ENCODE results near the gene SLC2A13. TPM values are rescaled to one million over a fixed set of nuclear protein-coding genes. Genes with fewer than 3 reads are reported as not detected.
"Not testable (repeated sequence)": the region's sequence is repeated elsewhere in the genome, so short reads cannot be mapped to it uniquely, and the experiment has no call there.

The SLC2A13 gene
- total RNA-seq, 1 donor from 2014 or later: 2.2 TPM

- no peak for ATAC-seq
Measured at GRCh38 chr12:39860695-39861094, 245.2 kb downstream of the SLC2A13 start.

- ATAC-seq: no peak
Measured at GRCh38 chr12:39853003-39853402, 252.9 kb downstream of the SLC2A13 start.

GRCh38 chr12:39852346-39852745 is 253.5 kb downstream of the SLC2A13 start:
- ATAC-seq: no peak

GRCh38 chr12:39848218-39848617 is 257.7 kb downstream of the SLC2A13 start:
- ATAC-seq: not testable (repeated sequence)

GRCh38 chr12:39846971-39847650 is 258.8 kb downstream of the SLC2A13 start:
- ATAC-seq: no peak

DNA sequence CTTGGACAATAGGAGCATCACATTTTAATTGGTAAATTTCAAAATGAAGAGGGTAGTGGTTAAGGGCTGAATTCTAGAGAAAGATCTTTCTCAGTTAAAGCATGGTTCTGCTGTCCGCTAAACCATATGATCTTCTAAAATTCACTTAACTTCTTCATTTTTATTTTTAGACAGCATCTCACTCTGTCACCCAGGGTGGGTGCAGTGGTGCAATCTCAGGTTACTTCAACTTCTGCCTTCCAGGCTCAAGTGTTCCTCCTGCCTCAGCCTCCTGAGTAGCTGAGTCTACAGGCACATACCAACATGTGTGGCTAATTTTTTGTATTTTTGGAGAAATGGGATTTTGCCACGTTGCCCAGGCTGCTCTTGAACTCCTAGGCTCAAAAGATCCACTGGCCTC is 259.6 kb downstream of the SLC2A13 start:
- ATAC-seq: no peak

GRCh38 chr12:39840422-39840821 is 265.5 kb downstream of the SLC2A13 start:
- ATAC-seq: no peak

GRCh38 chr12:39839072-39839471 is 266.8 kb downstream of the SLC2A13 start:
- ATAC-seq: no peak

DNA sequence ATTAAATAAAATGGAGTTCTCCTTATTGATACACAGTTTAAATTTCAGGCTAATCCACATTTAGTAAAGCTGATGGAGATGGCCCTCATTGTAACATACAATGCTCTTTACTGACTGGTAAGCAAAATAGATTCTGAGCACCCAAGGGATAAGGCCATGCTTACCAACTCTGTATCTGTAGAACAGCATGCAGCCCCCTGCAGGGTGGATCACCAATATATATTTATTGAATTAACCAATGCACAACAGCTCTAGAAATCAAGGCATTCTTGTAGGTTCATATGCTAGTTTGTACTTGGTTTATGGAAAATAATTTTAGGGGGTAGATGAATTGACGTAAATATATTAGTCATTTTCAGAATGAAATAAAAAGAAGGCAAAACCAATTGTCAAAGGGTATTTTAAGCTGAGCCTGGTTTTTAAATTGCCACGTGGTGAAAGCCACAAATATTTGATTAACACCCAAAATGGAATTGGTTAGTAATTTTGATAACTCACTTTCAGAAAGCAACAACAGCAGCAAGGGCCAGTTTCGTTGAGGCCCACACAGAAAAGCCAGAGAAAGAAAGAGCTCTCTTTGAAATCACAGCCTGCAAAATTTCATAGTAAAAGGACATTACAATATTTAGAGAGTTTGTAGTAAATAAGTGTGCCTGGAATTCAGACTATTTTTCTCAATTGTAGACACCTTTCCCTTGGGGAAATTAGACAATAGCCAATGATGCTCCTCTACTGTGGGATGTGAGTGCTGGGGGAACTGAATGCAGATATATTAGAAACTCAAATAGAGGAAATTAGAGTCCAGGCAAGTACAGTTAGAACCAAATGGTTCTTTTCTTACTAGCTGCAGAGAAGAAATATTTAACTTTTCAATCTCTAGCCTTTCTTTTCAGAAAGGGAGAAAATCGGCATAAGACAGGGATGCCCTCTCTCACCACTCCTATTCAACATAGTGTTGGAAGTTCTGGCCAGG is 270.1 kb downstream of the SLC2A13 start:
- ATAC-seq: no peak

GRCh38 chr12:39831587-39832315 is 274.1 kb downstream of the SLC2A13 start:
- no peak for ATAC-seq

- ATAC-seq: no peak
Measured at GRCh38 chr12:39830852-39831520, 274.9 kb downstream of the SLC2A13 start.

DNA sequence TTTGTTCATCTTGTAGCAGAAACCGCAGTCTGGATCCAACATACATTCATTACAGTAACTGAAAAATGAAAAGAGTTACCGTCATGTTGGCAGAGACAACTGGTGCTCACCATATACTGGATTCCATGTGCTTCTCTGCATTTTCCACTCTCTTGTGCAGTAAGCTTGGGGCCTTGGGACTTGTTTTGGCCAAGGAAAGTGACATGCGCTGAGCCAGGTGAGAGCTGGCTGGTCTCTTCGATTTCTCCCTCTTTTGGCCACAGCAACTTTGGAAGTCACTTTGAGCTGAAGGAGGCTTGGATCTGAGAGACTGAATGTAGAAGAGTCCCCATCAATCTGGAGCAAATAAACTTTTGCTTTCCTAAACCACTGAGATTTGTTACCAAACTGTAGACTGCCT is 275.7 kb downstream of the SLC2A13 start:
- no peak for ATAC-seq

DNA sequence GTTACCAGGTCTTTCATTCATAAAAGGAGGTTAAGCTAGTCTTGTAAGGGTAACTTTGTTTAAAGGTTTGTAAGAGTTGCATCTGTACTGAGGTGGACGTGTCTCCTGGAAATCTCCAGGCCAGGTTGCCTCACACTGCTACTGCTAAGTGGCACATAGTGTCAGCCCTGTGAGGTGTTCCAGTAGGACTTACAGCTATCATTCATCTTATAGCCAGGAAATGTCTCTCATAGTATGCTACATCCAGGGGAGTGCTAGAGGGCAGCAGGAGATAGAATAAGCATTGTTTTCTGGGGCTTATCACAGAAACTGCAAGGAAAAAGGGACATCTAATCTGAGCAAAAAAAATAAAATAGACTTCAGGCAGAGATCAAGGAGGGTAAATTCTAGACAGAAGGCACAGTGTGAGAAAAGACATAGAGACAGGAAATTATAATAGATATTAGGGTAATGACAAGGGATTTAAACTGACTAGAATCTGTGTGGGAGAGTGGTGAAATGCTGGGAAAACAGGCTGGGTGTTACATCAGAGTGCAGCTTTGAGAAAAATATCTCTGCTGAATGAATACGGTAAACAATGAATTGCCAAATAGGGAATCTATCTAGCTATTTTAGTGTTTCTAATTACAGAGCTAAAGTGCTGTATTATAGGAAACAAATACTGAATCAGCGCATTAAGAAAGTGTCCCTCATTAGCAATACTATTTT is 281.2 kb downstream of the SLC2A13 start:
- no peak for ATAC-seq

DNA sequence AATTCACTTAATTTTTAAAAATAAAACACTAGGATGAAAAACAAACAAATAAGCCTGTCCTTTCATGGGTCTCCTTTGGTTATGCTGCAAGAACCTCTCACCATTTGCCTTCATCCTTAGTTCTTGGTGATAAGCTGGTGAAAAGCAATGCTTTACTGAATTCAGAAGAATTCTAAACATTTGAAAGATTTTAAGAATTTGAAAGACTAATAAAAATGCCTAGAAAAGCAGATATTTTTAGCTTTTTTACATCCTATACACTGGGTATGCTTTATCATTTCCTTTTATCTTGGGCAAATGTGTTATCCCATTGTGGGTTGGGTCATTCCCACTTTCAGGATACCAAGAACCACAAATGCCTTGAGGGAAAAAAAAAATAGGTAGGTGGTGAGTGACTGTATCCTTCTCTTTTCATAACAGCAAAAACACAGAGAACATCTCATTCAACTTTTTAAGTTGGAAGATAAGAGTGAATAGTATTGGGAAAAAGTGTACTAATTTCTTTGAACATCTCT is 289.2 kb downstream of the SLC2A13 start:
- no peak for ATAC-seq

DNA sequence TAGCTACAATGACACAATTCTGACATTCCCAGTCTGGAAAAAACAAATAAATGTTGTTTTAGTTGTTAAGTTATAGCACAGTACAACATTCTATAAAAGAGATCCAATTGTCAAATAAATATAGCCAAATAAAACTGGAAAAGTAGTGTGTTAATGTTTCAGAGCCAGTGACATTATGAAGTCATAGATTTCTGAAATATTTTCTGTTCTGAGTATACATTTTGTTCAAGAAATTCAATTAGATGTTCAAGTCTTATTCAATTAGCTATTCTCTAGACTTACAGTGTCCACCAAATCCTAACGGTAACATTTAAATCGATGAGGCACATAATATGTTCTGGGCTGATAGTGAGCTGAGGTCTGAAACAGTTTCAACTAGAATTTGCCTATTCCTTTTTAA is 290.1 kb downstream of the SLC2A13 start:
- ATAC-seq: no peak

DNA sequence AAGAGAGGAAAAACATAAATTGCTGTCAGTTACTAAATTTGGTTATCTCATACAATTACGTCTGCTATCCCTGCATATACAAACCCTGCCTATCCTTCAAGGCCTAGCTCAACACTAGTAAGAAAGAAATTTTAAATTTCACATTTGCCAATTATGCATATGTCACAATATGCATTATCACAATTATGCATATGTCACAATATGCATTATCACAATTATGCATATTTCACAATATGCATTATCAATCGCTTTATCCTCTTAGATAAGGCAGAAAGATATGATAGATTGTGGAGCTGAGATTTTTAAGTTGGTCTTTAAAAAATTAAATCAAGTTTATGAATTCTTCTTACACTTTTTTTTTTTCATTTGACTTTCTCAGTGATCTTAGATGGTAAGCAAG is 291.3 kb downstream of the SLC2A13 start:
- no peak for ATAC-seq

DNA sequence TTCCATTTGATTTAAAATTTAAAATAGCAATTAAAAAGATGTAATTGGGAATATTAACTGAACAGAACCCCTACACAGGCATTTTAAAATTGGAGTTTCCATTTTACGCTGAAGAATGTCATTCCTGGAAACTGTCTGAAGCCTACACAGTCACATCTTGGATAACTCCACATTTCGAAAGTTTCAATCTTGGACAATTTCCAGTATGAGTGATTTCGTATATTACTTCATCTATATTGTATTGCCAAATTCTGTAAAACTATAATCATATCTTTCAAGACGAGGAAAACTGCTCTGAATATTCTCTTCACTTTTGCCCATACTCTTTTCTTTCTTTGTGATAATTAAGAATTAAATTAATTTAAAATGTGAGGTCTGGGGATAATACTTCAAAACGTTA is 292.1 kb downstream of the SLC2A13 start:
- ATAC-seq: no peak

DNA sequence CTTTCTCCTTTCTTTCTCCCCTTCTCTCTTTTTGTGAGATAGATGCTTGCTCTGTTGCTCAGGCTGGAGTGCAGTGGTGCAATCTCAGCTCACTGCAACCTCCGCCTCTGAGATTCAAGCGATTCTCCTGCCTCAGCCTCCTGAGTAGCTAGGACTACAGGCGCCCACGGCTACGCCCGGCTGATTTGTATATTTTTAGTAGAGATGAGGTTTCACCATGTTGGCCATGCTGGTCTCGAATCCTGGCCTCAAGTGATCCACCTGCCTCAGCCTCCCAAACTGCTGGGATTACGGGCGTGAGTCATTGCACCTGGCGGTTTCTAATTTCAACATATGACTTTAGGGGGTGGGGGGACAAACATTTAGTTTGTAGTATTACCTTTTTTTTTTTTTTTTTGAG is 293.4 kb downstream of the SLC2A13 start:
- ATAC-seq: not testable (repeated sequence)

DNA sequence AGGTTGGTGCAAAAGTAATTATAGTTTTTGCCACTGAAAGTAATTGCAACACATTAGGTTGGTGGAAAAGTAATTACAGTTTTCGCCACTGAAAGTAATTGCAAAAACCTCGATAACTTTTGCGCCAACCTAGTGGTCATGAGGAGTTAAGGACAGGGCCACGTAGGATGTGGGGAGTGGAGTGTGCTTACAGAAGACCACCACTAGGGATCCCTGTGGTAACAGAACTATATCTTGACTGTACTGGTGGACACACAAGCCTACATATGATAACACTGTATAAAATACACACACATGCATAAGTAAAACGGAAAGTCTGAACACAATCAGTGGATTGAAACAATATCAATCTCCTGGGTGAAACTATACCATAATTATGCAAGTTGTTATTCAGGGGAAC is 298.8 kb downstream of the SLC2A13 start:
- no peak for ATAC-seq

DNA sequence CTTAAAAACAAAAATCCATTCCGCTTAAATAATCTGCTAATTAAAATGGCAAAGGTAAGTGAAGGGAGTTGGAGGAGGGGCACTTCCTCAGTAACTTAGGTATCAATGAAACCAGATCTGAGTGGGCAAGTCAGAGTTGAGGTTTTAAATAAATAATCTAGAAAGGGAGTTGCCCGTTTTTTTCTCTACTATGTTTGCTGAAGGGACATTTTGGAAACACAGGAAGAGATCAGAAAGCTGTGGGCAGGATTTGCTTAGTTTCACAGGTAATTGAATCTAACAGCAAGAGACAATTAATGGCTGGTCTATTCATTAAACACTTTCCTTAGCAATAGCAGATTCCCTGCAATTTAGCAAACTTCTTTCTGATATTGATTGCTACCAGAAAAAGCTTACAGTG is 300.2 kb downstream of the SLC2A13 start:
- no peak for ATAC-seq

GRCh38 chr12:39804898-39805297 is 301.0 kb downstream of the SLC2A13 start:
- no peak for ATAC-seq

DNA sequence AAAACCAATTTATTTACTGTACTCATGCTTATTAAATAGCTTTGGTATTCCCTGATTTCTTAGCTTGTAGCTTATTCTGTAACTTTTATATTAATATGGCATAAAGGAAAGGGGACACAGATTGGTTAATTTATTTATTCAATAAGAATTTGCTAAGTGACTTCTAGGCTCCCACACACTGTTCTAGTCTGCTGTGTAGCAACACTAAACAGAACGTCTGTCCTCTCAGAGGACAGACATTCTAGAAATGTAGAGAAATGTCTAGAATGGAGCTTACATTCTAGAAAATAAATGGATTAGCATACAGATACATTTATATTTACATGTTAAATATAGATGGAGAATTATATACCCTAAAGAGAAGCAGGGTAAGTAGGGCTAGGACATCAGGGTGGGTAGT is 301.4 kb downstream of the SLC2A13 start:
- ATAC-seq: no peak
